Ishikawa (cell line): Measurements from ENCODE around the gene COL23A1.

Experiments
- CEBPB ChIP-seq: IDR thresholded peaks from 2 replicates; pipeline ENCODE4 v1.6.1; 2012
- CREB1 ChIP-seq: IDR thresholded peaks from 2 replicates; pipeline ENCODE4 v1.6.1; 2012; ENCODE audit warnings: low read depth
- EGR1 ChIP-seq: IDR thresholded peaks from 2 replicates; pipeline ENCODE4 v1.6.1; 2012
- EP300 ChIP-seq: IDR thresholded peaks from 2 replicates; pipeline ENCODE4 v1.6.1; 2012; ENCODE audit warnings: borderline replicate concordance
- FOXM1 ChIP-seq: IDR thresholded peaks from 2 replicates; pipeline ENCODE4 v1.6.1; 2012; ENCODE audit warnings: low read depth, borderline replicate concordance
- MAX ChIP-seq: IDR thresholded peaks from 2 replicates; pipeline ENCODE4 v1.6.1; 2012
- NFIC ChIP-seq: IDR thresholded peaks from 2 replicates; pipeline ENCODE4 v1.6.1; 2012
- RAD21 ChIP-seq: IDR thresholded peaks from 2 replicates; pipeline ENCODE4 v1.6.1; 2012; ENCODE audit warnings: low read depth
- REST ChIP-seq: IDR thresholded peaks from 2 replicates; pipeline ENCODE4 v1.6.1; 2012; ENCODE audit warnings: low read depth, mild to moderate bottlenecking
- TAF1 ChIP-seq: IDR thresholded peaks from 2 replicates; pipeline ENCODE4 v1.6.1; 2012; ENCODE audit warnings: low read depth, mild to moderate bottlenecking
- TCF12 ChIP-seq: IDR thresholded peaks from 2 replicates; pipeline ENCODE4 v1.6.1; 2012; ENCODE audit warnings: low read depth
- TEAD4 ChIP-seq: IDR thresholded peaks from 2 replicates; pipeline ENCODE4 v1.6.1; 2012
- USF1 ChIP-seq: IDR thresholded peaks from 2 replicates; pipeline ENCODE4 v1.6.1; 2012
- YY1 ChIP-seq: IDR thresholded peaks from 2 replicates; pipeline ENCODE4 v1.6.1; 2012; ENCODE audit warnings: low read depth
- ZBTB7A ChIP-seq: IDR thresholded peaks from 2 replicates; pipeline ENCODE4 v1.6.1; 2012; ENCODE audit warnings: low read depth

COL23A1 gene

GRCh38 chr5:178457471-178457870, 132.7 kb downstream of the COL23A1 start:
- TF ChIP-seq TCF12 (no peak), EGR1 (no peak), TAF1 (no peak), MAX (no peak), ZBTB7A (no peak), RAD21 (no peak), FOXM1 (no peak), CEBPB (no peak), YY1 (no peak), USF1 (no peak), CREB1 (no peak), NFIC (no peak), TEAD4 (no peak)

- TF ChIP-seq TCF12 = no peak
- no peak for TF ChIP-seq NFIC
- no peak for TF ChIP-seq YY1
- TF ChIP-seq FOXM1 = no peak
- no peak for TF ChIP-seq CEBPB
- TF ChIP-seq TEAD4 = no peak
- no peak for TF ChIP-seq TAF1
- TF ChIP-seq RAD21 = no peak
- TF ChIP-seq ZBTB7A = no peak
- TF ChIP-seq USF1 = no peak
- TF ChIP-seq EP300 = no peak
- TF ChIP-seq MAX = no peak
- no peak for TF ChIP-seq REST
- TF ChIP-seq CREB1 = no peak
Observed at GRCh38 chr5:178455480-178455835, 134.7 kb downstream of the COL23A1 start.

GRCh38 chr5:178454821-178455479, 135.2 kb downstream of the COL23A1 start:
- TF ChIP-seq RAD21 = no peak
- TF ChIP-seq FOXM1 = no peak
- no peak for TF ChIP-seq EGR1
- no peak for TF ChIP-seq TCF12
- no peak for TF ChIP-seq REST
- no peak for TF ChIP-seq TAF1
- TF ChIP-seq NFIC = no peak

- TF ChIP-seq USF1 = no peak
- no peak for TF ChIP-seq EP300
- no peak for TF ChIP-seq ZBTB7A
- TF ChIP-seq CEBPB = no peak
- TF ChIP-seq CREB1 = no peak
- TF ChIP-seq TAF1 = no peak
- TF ChIP-seq TCF12 = no peak
- no peak for TF ChIP-seq REST
- no peak for TF ChIP-seq NFIC
- no peak for TF ChIP-seq MAX
- TF ChIP-seq FOXM1 = no peak
Observed at GRCh38 chr5:178454303-178454702, 135.9 kb downstream of the COL23A1 start.
